GM23248 (cell line): ENCODE results near the gene MAN1B1. TPM values are rescaled to one million over a fixed set of nuclear protein-coding genes. Genes with fewer than 3 reads are reported as not detected.

Experiments
- DNase-seq: peaks from one replicate; pipeline ENCODE4 v3.0.0-alpha.2; 2015
- H2AFZ ChIP-seq: fragments of 200-600 bp; sonication (generic); 2 replicates; pipeline ENCODE4 v1.6.1; 2016; ENCODE audit warnings: antibody characterized with exemption
- H3F3A ChIP-seq: fragments of 200-600 bp; sonication (generic); 2 replicates; pipeline ENCODE4 v1.6.1; 2016; ENCODE audit warnings: mild to moderate bottlenecking, antibody characterized with exemption, mixed run types; ENCODE audit not compliant: insufficient read depth
- H3K27ac ChIP-seq: fragments of 200-600 bp; sonication (generic); 2 replicates; pipeline ENCODE4 v1.5.1; 2016; ENCODE audit warnings: mild to moderate bottlenecking
- H3K27me3 ChIP-seq: fragments of 200-600 bp; sonication (generic); replicated peaks from 2 replicates; pipeline ENCODE4 v1.6.1; 2016; ENCODE audit warnings: mild to moderate bottlenecking; ENCODE audit not compliant: insufficient read depth
- H3K36me3 ChIP-seq: fragments of 200-600 bp; sonication (generic); 2 replicates; pipeline ENCODE4 v1.6.1; 2016; ENCODE audit warnings: low read depth, mild to moderate bottlenecking
- H3K4me1 ChIP-seq: fragments of 200-600 bp; sonication (generic); 2 replicates; pipeline ENCODE4 v1.6.1; 2016; ENCODE audit warnings: mild to moderate bottlenecking; ENCODE audit not compliant: insufficient read depth
- H3K4me2 ChIP-seq: fragments of 200-600 bp; sonication (generic); one replicate; pipeline ENCODE4 v1.6.1; 2016; ENCODE audit warnings: mild to moderate bottlenecking; ENCODE audit not compliant: unreplicated experiment
- H3K4me3 ChIP-seq: fragments of 200-600 bp; sonication (generic); 2 replicates; pipeline ENCODE4 v1.5.1; 2016; ENCODE audit warnings: mild to moderate bottlenecking
- H3K79me2 ChIP-seq: fragments of 200-600 bp; sonication (generic); 2 replicates; pipeline ENCODE4 v1.6.1; 2016; ENCODE audit warnings: mild to moderate bottlenecking; ENCODE audit not compliant: insufficient read depth
- H3K9ac ChIP-seq: fragments of 200-600 bp; sonication (generic); 2 replicates; pipeline ENCODE4 v1.6.1; 2016; ENCODE audit warnings: mild to moderate bottlenecking
- H3K9me2 ChIP-seq: fragments of 200-600 bp; sonication (generic); 2 replicates; pipeline ENCODE4 v1.6.1; 2016; ENCODE audit warnings: mixed run types, mild to moderate bottlenecking, moderate library complexity; ENCODE audit not compliant: insufficient read depth
- H3K9me3 ChIP-seq: fragments of 200-600 bp; sonication (generic); one replicate; pipeline ENCODE4 v1.6.1; 2017; ENCODE audit warnings: low read depth
- H4K20me1 ChIP-seq: fragments of 200-600 bp; sonication (generic); 2 replicates; pipeline ENCODE4 v1.6.0; 2016; ENCODE audit not compliant: insufficient read depth
- EZH2 ChIP-seq: fragments of 200-600 bp; sonication (generic); IDR thresholded peaks from 2 replicates; pipeline ENCODE4 v1.6.1; 2018; ENCODE audit warnings: antibody characterized with exemption, mild to moderate bottlenecking; ENCODE audit not compliant: insufficient read depth, poor library complexity, severe bottlenecking
- EZH2phosphoT487 ChIP-seq: fragments of 200-600 bp; sonication (generic); IDR thresholded peaks from 2 replicates; pipeline ENCODE4 v1.6.1; 2018; ENCODE audit warnings: antibody characterized with exemption, moderate library complexity, mild to moderate bottlenecking, low read depth; ENCODE audit not compliant: insufficient read depth
- WGBS, 2 experiments: methylation state at CpG; one replicate each; pipeline ENCODE4 v1.1.6; 2015 to 2017; ENCODE audit warnings: low lambda C conversion rate in 2 of 2, low coverage in 1 of 2; ENCODE audit errors: missing lambda C conversion rate in 2 of 2; 5-methylcytosine and 5-hydroxymethylcytosine counted together
- in situ Hi-C: fragments of 300-500 bp; cut with MboI; formaldehyde crosslinking; loops from 2 replicates; pipeline ENCODE4 v1.15.0; 2020
- polyA plus RNA-seq: library from polyadenylated mRNA; unstranded; fragments of >200 nt; fragmentation: Nextera tagmentation; extraction: Ambion mirVana; gene quantifications from 2 replicates; pipeline ENCODE4 v1.2.1, GENCODE V29; 2016
- total RNA-seq: library from RNA; depleted of rRNA; stranded (reverse); fragments of >200 nt; shearing (Covaris generic); gene quantifications from 2 replicates; pipeline ENCODE4 v1.2.3, GENCODE V29; 2014

The MAN1B1 gene
- total and polyA plus RNA-seq, 2 experiments from 2014 or later: 101 to 136 TPM

GRCh38 chr9:137068539-137069507 lies 18.0 kb upstream of the MAN1B1 start:
- no peak overlapping the region for H3K4me3 ChIP-seq

GRCh38 chr9:137069508-137070091 lies 17.2 kb upstream of the MAN1B1 start:
- in situ Hi-C loops: no loop called here
- no peak overlapping the region for H3K27ac ChIP-seq
- H3F3A ChIP-seq: no peaks in the 10 kb centered on the region

More at GRCh38 chr9:137068539-137069507, 18.0 kb upstream of the MAN1B1 start:
- H3F3A ChIP-seq: no peaks in the 10 kb centered on the region
- no peaks in the 10 kb centered on the region for H3K79me2 ChIP-seq
- no peak overlapping the region for H3K9ac ChIP-seq
- H3K9me2 ChIP-seq: no peaks in the 10 kb centered on the region
- WGBS, 2 experiments: 85 to 90% methylated on average over 17 of the region's 17 CpGs
- H2AFZ ChIP-seq: no peak overlapping the region
- no peaks in the 10 kb centered on the region for H3K4me1 ChIP-seq
- no peak overlapping the region for H3K4me2 ChIP-seq
- no peak for TF ChIP-seq EZH2phosphoT487
- H3K27ac ChIP-seq: no peak overlapping the region
- no peaks in the 10 kb centered on the region for H4K20me1 ChIP-seq
- H3K9me3 ChIP-seq: no peaks in the 10 kb centered on the region
- in situ Hi-C loops: no loop called here
- H3K36me3 ChIP-seq: no peaks in the 10 kb centered on the region
- no peaks in the 10 kb centered on the region for H3K27me3 ChIP-seq
- no peak for DNase-seq

GRCh38 chr9:137070201-137070905 lies 16.4 kb upstream of the MAN1B1 start, which contains the start of gene SAPCD2:
TSS of gene SAPCD2 (minus strand) at chr9:137070557. CDS start at chr9:137070460, 97 bp downstream.
- Histone ChIP-seq H3K36me3 (no peaks in the 10 kb centered on the region), H2AFZ (peak within 1 kb of the TSS; percentile 72), H3K9ac (peak within 1 kb of the TSS; percentile 42; the same call in 1 of the 2 replicates), H3K27me3 (no peaks in the 10 kb centered on the region), H3K4me3 (peak within 1 kb of the TSS; percentile 65), H3F3A (no peaks in the 10 kb centered on the region), H3K9me2 (no peaks in the 10 kb centered on the region), H4K20me1 (no peaks in the 10 kb centered on the region), H3K4me1 (no peaks in the 10 kb centered on the region), H3K9me3 (no peaks in the 10 kb centered on the region), H3K4me2 (peak within 1 kb of the TSS; percentile 67), H3K27ac (no peak within 1 kb of the TSS), H3K79me2 (no peaks in the 10 kb centered on the region)
- in situ Hi-C loops: no loop called here
- peak; percentile 93 for DNase-seq
- 3% methylated on average over 64 to 69 of the region's 74 CpGs for WGBS, 2 experiments
- TF ChIP-seq EZH2phosphoT487 (no peak), EZH2 (no peak)

More at GRCh38 chr9:137069508-137070091, 17.2 kb upstream of the MAN1B1 start:
- H3K9me2 ChIP-seq: no peaks in the 10 kb centered on the region
- no peak overlapping the region for H2AFZ ChIP-seq
- no peaks in the 10 kb centered on the region for H3K36me3 ChIP-seq
- no peak overlapping the region for H3K4me2 ChIP-seq
- WGBS, 2 experiments: 8 to 50% methylated on average over 4 to 44 of the region's 52 CpGs
- TF ChIP-seq EZH2: no peak
- TF ChIP-seq EZH2phosphoT487: no peak
- H4K20me1 ChIP-seq: no peaks in the 10 kb centered on the region
- DNase-seq: no peak
- H3K27me3 ChIP-seq: no peaks in the 10 kb centered on the region
- H3K79me2 ChIP-seq: no peaks in the 10 kb centered on the region
- H3K9me3 ChIP-seq: no peaks in the 10 kb centered on the region
- H3K4me3 ChIP-seq: peak overlapping the region; percentile 65
- H3K9ac ChIP-seq: no peak overlapping the region
- no peaks in the 10 kb centered on the region for H3K4me1 ChIP-seq

- in situ Hi-C loops: no loop called here
- no peak for DNase-seq
- Histone ChIP-seq H3K79me2 (no peaks in the 10 kb centered on the region), H4K20me1 (no peaks in the 10 kb centered on the region), H3K36me3 (no peaks in the 10 kb centered on the region), H3K9ac (peak overlapping the region; percentile 42; the same call in 1 of the 2 replicates), H3K27ac (no peak overlapping the region), H3K27me3 (no peaks in the 10 kb centered on the region), H3K9me3 (no peaks in the 10 kb centered on the region), H3K4me2 (peak overlapping the region; percentile 67), H2AFZ (peak overlapping the region; percentile 72), H3K4me1 (no peaks in the 10 kb centered on the region), H3K4me3 (peak overlapping the region; percentile 65), H3K9me2 (no peaks in the 10 kb centered on the region), H3F3A (no peaks in the 10 kb centered on the region)
- TF ChIP-seq EZH2phosphoT487 (no peak), EZH2 (no peak)
- 29 to 48% methylated on average over 4 to 6 of the region's 6 CpGs for WGBS, 2 experiments
Measured at GRCh38 chr9:137070906-137071275, 15.9 kb upstream of the MAN1B1 start.
